Skeletal muscle satellite cell (primary cell): ENCODE data around the gene CNPY1. TPM values are rescaled to one million over a fixed set of nuclear protein-coding genes. Genes with fewer than 3 reads are reported as not detected.
"Not testable (repeated sequence)": the region's sequence is repeated elsewhere in the genome, so short reads cannot be mapped to it uniquely, and the experiment has no call there.

Experiments
- H3K27me3 ChIP-seq: 2 replicates; pipeline ENCODE4 v1.7.0; 2013; ENCODE audit warnings: low read length; ENCODE audit not compliant: control insufficient read depth, insufficient read depth
- H3K36me3 ChIP-seq: 2 replicates; pipeline ENCODE4 v1.7.0; 2013; ENCODE audit warnings: mild to moderate bottlenecking, control low read depth, low read length; ENCODE audit not compliant: insufficient read depth
- H3K4me1 ChIP-seq: 2 replicates; pipeline ENCODE4 v1.7.0; 2013; ENCODE audit warnings: low read length; ENCODE audit not compliant: control insufficient read depth, insufficient read depth
- H3K4me2 ChIP-seq: 2 replicates; pipeline ENCODE4 v1.7.0; 2013; ENCODE audit warnings: mild to moderate bottlenecking, low read length
- H3K4me3 ChIP-seq: 2 replicates; pipeline ENCODE4 v1.7.0; 2013; ENCODE audit warnings: low read length
- H3K9ac ChIP-seq: 2 replicates; pipeline ENCODE4 v1.7.0; 2013; ENCODE audit warnings: mild to moderate bottlenecking, low read depth, low read length, moderate library complexity
- H3K9me3 ChIP-seq: replicated peaks from 2 replicates; pipeline ENCODE4 v1.7.0; 2013; ENCODE audit warnings: mild to moderate bottlenecking, control low read depth, low read length
- total RNA-seq: library from RNA; depleted of rRNA; stranded (reverse); fragments of >200 nt; gene quantifications from 2 replicates; pipeline ENCODE4 v1.2.3, GENCODE V29; 2012; rRNA removed

The CNPY1 gene
- total RNA-seq: 0.66 TPM in 1 of 2 replicates, not detected in the other

DNA sequence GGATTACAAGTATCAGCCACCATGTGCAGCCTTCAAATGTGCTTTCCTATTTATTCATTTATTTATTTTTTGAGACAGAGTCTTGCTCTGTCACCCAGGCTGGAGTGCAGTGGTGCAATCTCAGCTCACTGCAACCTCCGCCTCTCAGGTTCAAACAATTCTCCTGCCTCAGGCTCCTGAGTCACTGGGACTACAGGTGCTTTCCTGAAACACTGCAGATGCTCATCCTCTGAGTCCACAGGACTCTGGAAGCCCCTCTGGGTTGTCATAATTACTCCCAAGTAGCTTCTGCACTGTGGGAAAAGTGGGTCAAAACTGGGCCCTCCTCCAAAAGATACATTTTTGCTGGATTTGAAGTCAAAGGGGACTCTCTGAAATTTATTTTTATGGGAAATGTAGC is at the start of gene CNPY1:
TSS of gene CNPY1 (minus strand) at position 111 of the 400 bp plus-strand sequence. CDS start 630 bp downstream, outside the sequence.
- H3K4me3 ChIP-seq, H3K4me2 ChIP-seq, H3K9ac ChIP-seq: not testable (repeated sequence)

DNA sequence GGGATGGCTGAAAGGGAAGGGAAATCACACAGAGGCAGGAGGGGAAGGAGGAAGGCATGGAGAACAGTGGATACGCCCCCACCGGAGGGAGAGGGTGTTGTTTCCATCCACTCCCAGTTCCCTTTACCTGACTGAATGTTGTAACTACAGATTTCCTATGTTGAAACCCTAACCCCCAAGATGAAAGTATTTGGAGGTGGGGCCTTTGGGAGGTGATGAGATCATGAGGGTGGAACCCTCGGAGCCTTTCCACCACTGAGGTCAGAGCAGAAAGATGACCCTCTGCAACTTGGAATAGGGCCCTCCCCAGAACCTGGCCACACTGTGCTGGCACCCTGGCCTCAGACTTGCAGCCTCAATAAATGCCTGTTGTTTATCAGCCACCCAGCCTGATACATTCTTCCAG is 48.6 kb upstream of the CNPY1 start:
- Histone ChIP-seq H3K36me3 (no peaks in the 10 kb centered on the region), H3K9me3 (no peaks in the 10 kb centered on the region), H3K27me3 (peaks cover 26% of the 10 kb centered on the region), H3K9ac (no peak overlapping the region), H3K4me2 (no peak overlapping the region), H3K4me1 (no peaks in the 10 kb centered on the region), H3K4me3 (no peak overlapping the region)

More for the DNA sequence above, at the start of gene CNPY1:
- H3K36me3 ChIP-seq, H3K4me1 ChIP-seq, H3K9me3 ChIP-seq, H3K27me3 ChIP-seq: not testable (repeated sequence)

DNA sequence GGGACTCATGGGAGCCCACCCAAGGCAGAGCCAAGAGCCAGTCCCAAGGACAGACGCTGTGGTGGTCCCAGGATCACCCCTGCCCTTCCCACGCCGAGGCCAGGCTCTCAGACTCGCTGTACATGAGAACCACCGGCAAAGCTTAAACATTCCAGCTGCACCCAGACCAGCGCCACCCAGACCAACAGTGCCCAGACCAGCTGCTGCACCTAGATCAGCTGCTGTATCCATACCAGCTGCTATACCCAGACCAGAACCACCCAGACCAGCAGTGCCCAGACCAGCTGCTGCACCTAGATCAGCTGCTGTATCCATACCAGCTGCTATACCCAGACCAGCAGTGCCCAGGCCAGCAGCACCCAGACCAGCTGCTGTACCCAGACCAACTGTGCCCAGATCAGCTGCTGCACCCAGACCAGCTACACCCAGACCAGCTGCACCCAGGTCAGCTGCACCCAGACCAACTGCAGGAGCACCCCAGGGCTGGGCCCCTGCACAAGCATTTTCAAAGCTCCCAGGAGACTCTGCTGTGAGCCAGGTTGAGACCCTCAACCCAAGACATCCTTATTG is 47.9 kb upstream of the CNPY1 start:
- Histone ChIP-seq H3K9me3 (no peaks in the 10 kb centered on the region), H3K4me2 (no peak overlapping the region), H3K4me1 (no peaks in the 10 kb centered on the region), H3K9ac (no peak overlapping the region), H3K4me3 (no peak overlapping the region), H3K36me3 (no peaks in the 10 kb centered on the region), H3K27me3 (peaks cover 20% of the 10 kb centered on the region)

DNA sequence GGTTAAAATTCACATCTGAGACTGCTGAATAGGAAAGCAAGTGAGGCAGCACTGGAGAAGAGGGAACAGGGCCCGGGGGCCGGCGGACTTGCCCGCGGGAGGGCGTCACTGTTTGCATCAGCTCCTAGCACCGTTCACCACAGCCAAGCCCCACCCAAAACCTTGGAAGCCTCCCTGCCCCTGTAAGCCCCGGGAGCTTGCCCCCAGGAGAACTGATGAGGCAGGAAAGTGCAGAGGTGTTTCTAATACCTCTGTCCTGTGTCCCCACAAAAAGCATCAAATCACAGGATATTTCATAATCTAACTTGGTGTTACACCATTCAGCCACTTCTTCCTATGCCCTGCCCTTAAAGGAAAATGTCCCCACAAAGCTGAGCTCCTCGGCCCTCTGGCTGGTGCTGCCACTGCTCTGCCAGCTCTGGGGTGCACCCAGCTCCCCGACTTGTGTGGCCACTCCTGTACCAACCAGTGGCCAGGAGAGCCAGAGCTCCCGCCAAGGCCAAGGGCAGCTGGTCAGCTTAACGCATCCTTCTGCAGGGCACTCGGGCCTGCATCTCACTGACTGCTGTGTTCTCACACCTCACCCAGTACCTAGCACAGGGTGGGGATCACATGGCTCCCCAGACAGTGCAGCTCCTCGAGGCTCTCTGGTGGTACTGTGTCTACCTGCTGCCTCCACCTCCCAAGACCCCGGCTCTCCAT is 47.3 kb upstream of the CNPY1 start:
- peaks cover 20% of the 10 kb centered on the region for H3K27me3 ChIP-seq
- H3K9me3 ChIP-seq: no peaks in the 10 kb centered on the region
- no peaks in the 10 kb centered on the region for H3K36me3 ChIP-seq
- H3K9ac ChIP-seq: no peak overlapping the region
- no peaks in the 10 kb centered on the region for H3K4me1 ChIP-seq
- no peak overlapping the region for H3K4me2 ChIP-seq
- no peak overlapping the region for H3K4me3 ChIP-seq

DNA sequence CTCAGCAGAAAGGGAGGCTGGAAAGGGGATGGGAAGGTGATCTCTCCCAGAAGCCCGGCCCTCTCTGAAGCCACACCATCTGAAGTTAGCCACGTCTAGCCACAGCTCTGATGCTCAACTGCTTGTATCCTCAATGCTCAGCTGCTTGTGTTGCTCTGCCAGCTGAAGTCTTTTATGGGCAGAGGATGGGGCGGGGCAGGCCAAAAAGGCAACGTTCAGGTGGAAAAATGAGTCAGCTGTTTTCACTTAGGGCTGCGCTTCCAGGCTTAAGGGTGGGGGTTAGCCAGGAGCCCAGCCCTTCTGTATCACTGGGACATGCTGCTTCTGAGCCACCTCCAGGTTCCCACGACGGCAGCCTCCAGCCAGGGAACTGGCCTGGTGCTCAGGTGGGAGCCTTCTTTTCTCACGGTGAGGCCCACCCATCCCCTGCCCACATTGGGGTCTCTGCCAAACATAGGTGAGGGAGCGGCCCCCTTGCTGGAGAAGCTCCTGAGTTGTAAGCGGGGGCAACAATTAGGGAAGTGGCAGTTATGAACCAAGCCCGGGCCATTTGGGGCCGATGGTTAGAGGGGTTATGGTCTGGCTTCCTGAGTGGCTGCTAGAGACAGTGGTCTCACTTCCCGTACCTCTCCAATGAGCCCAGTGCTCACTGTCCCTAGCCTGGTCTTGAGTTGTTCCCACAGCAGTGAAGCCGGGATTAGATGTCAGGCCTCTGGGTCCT is 44.9 kb upstream of the CNPY1 start:
- no peak overlapping the region for H3K4me2 ChIP-seq
- H3K9me3 ChIP-seq: no peaks in the 10 kb centered on the region
- no peaks in the 10 kb centered on the region for H3K4me1 ChIP-seq
- peaks cover 20% of the 10 kb centered on the region for H3K27me3 ChIP-seq
- H3K9ac ChIP-seq: no peak overlapping the region
- no peaks in the 10 kb centered on the region for H3K36me3 ChIP-seq
- no peak overlapping the region for H3K4me3 ChIP-seq

DNA sequence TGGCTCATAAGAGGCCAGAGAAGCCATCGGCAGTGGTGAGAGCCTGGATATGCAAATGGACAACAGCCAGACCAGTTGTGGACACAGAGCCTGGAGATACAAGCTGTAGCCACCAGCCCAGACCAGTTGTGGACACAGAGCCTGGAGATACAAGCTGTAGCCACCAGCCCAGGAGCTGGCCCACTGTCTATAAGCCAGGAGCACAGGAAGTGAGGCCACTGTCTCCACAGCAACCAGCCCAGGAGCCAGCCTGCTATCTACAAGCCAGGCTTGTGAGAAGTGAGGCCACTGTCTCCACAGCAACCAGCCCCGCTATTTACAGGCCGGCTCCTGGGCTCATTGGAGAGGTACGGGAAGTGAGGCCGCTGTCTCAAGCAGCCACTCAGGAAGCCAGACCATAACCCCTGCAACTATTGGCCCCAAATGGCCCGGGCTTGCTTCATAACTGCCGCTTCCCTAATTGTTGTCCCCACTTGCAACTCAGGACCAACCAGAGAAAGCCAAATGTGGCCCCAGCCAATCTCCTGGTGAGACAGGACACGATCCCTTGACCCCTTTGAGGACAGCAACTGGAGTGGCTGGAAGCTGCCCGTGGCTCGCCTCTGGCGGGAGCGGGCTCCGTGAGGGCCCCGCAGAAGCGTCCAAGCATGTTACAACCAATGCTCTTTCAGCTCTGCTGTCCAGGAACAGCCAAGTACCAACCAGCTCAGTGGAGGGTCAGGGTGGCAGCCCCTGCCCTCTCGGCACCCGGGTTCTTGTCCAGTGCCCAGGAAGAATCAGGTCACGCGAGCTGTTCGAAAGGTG is 44.1 kb upstream of the CNPY1 start:
- Histone ChIP-seq H3K36me3 (no peaks in the 10 kb centered on the region), H3K4me3 (no peak overlapping the region), H3K9me3 (no peaks in the 10 kb centered on the region), H3K4me1 (no peaks in the 10 kb centered on the region), H3K9ac (no peak overlapping the region), H3K4me2 (no peak overlapping the region), H3K27me3 (peaks cover 20% of the 10 kb centered on the region)

DNA sequence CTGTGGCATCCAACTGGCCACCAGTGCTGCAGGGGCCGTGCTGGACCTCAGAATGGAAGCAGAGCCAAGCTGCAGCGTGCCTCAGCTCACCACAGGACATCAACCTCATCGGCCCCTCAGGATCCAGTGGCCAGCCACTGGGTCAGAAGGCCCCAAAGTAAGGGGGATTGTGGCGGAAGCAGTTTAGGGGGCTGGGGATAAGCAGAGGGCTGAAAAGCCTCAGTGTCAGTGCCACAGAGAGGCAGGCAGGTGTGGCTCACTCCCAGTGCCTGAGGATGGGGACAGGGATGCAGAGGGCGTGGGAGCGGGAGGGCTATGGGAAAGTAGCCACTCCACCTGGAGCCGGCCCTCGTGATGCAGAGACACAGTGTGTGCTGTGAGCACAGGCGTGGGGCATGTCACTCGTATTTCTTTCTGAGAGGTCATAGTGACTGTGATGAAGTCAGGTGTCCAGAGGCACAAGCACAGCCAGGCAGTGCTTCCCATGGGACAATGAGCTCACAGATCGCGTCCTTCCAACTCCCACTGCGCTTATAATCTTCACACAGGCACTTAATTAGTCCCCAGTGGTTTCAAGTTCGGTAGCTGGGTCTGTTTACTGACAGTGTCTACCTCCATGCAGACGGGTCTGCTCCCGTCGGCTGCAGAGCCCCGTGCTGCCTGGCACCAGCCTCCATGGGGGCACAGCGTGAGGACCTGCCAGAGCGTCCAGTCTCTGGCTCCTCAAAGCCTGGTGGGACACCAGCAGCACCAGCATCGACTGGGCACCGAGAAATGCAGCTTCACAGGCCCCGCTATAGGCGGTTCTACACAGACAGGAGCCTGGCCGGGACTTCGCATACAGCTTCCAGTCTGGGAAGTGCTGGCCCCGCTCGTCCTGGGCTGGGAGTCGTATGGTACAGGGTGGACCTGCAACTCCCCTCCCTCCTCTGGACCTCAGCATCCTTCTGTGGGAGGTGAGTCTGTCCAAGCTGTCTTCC is 42.9 kb upstream of the CNPY1 start:
- Histone ChIP-seq H3K4me2 (no peak overlapping the region), H3K27me3 (peaks cover 14% of the 10 kb centered on the region), H3K4me1 (no peaks in the 10 kb centered on the region), H3K4me3 (no peak overlapping the region), H3K36me3 (no peaks in the 10 kb centered on the region), H3K9ac (no peak overlapping the region), H3K9me3 (no peaks in the 10 kb centered on the region)

DNA sequence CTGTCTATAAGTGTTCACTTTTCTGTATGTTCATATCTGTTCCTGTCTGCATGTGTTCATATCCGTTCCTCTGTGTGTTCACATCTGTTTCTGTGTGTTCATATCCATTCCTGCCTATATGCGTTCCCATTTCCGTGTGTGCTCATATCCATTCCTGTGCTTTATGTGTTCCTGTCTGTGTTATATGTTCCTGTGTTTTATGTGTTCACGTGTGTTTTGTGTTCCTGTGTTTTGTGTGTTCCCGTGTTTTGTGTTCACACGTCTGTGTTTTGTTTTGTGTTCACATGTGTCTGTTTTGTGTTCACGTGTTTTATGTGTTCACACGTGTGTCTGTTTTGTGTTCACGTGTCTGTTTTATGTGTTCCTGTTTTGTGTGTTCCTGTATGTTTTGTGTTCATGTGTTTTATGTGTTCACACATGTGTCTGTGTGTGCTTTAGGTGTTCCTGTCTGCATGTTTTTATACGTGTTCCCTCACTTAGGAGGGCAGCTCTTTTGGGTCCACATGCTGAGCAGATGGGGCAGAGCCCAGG is 42.2 kb upstream of the CNPY1 start:
- H3K9me3 ChIP-seq: no peaks in the 10 kb centered on the region
- H3K27me3 ChIP-seq: peaks cover 10% of the 10 kb centered on the region
- H3K9ac ChIP-seq: no peak overlapping the region
- no peaks in the 10 kb centered on the region for H3K4me1 ChIP-seq
- H3K4me2 ChIP-seq: no peak overlapping the region
- no peak overlapping the region for H3K4me3 ChIP-seq
- no peaks in the 10 kb centered on the region for H3K36me3 ChIP-seq

DNA sequence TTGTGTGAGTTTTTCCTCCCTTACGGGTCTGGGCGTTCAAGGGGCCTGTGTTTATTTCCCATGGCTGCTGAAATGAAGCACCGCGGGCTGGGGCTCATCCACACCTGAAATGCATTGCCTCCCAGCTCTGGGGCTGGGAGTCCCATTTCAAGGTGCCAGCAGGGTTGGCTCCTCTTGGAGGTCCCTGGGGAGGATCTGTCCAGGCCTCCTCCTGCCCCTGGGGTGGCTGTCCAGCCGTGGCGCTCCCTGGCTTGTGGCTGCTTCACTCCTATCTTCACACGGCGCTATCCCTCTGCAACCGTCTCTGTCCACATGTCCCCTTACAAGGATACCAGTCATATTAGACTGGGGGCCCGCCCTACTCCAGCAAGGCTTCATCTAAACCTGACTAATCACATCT is 41.1 kb upstream of the CNPY1 start:
- Histone ChIP-seq H3K9ac (no peak overlapping the region), H3K4me1 (no peaks in the 10 kb centered on the region), H3K9me3 (no peaks in the 10 kb centered on the region), H3K36me3 (no peaks in the 10 kb centered on the region), H3K27me3 (peaks cover 11% of the 10 kb centered on the region), H3K4me3 (no peak overlapping the region), H3K4me2 (no peak overlapping the region)

DNA sequence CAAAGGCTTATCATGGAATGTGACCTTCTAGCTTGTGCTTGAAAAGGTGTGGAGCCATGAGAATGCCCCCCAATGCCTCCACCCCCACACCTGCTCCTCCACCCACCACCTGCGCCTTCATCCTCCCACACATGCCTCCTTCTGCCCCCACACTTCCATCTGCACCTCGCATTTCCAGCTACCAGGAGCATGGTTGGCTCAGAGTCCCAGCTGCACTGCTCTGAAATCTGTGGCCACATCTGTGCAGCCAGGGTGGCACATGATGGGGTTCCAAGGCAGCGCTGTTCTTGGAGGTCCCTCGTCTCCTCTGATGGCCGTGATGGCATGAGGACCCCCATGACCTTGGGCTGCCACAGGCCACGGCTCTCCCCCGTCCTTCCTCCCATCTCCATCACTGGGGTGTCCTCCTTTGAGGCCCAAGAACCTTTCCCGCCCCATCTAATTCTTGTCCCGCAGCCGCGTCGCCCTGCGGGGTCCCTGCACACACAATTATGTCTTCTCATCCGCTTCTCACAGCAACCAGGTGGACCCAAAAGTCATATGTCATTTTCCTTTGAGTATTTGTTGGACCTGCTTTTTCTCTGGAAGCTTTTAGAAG is 40.6 kb upstream of the CNPY1 start:
- Histone ChIP-seq H3K4me3 (no peak overlapping the region), H3K4me2 (no peak overlapping the region), H3K9ac (no peak overlapping the region), H3K4me1 (no peaks in the 10 kb centered on the region), H3K27me3 (peaks cover 11% of the 10 kb centered on the region), H3K9me3 (no peaks in the 10 kb centered on the region), H3K36me3 (no peaks in the 10 kb centered on the region)
